HEK293 (cell line): Measurements from ENCODE around the gene CA10.

Experiments used
- CTCF ChIP-seq: fragments of 450-650 bp; formaldehyde crosslinking; IDR thresholded peaks from 2 replicates; pipeline ENCODE4 v1.5.1; 2016; ENCODE audit warnings: missing biosample characterization, missing genetic modification characterization
- KLF10 ChIP-seq: fragments of 450-650 bp; IDR thresholded peaks from 2 replicates; pipeline ENCODE4 v1.5.1; 2018; ENCODE audit warnings: missing biosample characterization, mild to moderate bottlenecking, missing genetic modification characterization
- PRDM10 ChIP-seq: fragments of 450-650 bp; formaldehyde crosslinking; IDR thresholded peaks from 2 replicates; pipeline ENCODE4 v1.5.1; 2016; ENCODE audit warnings: missing biosample characterization, missing genetic modification characterization
- TSHZ1 ChIP-seq: fragments of 450-650 bp; formaldehyde crosslinking; IDR thresholded peaks from 2 replicates; pipeline ENCODE4 v1.5.1; 2016; ENCODE audit warnings: missing biosample characterization, missing genetic modification characterization, borderline replicate concordance
- ZBTB11 ChIP-seq: fragments of 450-650 bp; formaldehyde crosslinking; conservative IDR thresholded peaks from 2 replicates; pipeline ENCODE4 v1.5.1; 2016; ENCODE audit warnings: low read depth, missing biosample characterization, missing genetic modification characterization
- ZFHX2 ChIP-seq: fragments of 450-650 bp; formaldehyde crosslinking; conservative IDR thresholded peaks from 2 replicates; pipeline ENCODE4 v1.5.1; 2016; ENCODE audit warnings: missing biosample characterization, missing genetic modification characterization
- ZNF280C ChIP-seq: fragments of 450-650 bp; formaldehyde crosslinking; IDR thresholded peaks from 2 replicates; pipeline ENCODE4 v1.5.1; 2016; ENCODE audit warnings: missing biosample characterization, missing genetic modification characterization
- ZNF624 ChIP-seq: fragments of 450-650 bp; formaldehyde crosslinking; IDR thresholded peaks from 2 replicates; pipeline ENCODE4 v1.5.1; 2017; ENCODE audit warnings: missing biosample characterization, missing genetic modification characterization

GRCh38 chr17:51855806-51856205, 302.7 kb downstream of the CA10 start:
- TF ChIP-seq CTCF (tag by site-specific recombination) = no peak
- TF ChIP-seq PRDM10 = no peak
- TF ChIP-seq TSHZ1 (tag by site-specific recombination) = no peak
- no peak for TF ChIP-seq ZFHX2 (tag by site-specific recombination)
- TF ChIP-seq KLF10 (tag by site-specific recombination) = no peak
- no peak for TF ChIP-seq ZNF624
- TF ChIP-seq ZNF280C (tag by site-specific recombination) = no peak
- TF ChIP-seq ZBTB11 = no peak
